Measurements from ENCODE around the gene SMTNL1. TPM values are rescaled to one million over a fixed set of nuclear protein-coding genes. Genes with fewer than 3 reads are reported as not detected.
A peak's percentile ranks its signal among the peaks of the same experiment; 100 is the strongest.

The SMTNL1 gene
- total RNA-seq, 1 experiment from 2014 or later = not detected

DNA sequence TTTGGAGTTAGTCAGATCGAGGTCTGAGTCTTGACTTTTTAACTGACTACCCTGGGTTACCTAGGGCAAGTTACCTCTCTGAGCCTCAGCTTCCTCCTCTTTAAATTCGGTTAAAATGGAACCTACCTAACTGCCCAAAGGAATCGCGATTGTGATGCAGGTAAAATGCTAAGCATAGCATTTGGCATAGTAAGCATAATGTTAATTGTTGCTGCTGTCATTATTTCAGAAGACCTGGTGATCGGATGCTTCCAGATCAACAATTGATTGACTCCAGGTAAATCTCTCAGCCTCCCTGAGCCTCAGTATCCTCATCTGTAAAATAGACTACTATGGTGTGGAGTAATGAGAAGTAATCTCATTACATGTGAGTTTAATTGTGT is 21.3 kb upstream of the SMTNL1 start:
- Histone ChIP-seq H2BK5ac (ENCODE audit: insufficient read length, low read length) (no peak overlapping the region), H3K27ac (ENCODE audit: insufficient read length, low read depth, low read length) (no peak overlapping the region), H3K79me2 (ENCODE audit: insufficient read depth, low read length) (no peaks in the 10 kb centered on the region), H3K4ac (ENCODE audit: low read depth, low read length) (no peak overlapping the region), H2BK120ac (ENCODE audit: low read depth, low read length, poor library complexity, severe bottlenecking) (no peak overlapping the region), H4K91ac (ENCODE audit: insufficient read length, low read depth, low read length) (no peak overlapping the region), H4K8ac (replicated peaks; ENCODE audit: insufficient read length, low read depth, low read length) (no peak overlapping the region), H2BK15ac (ENCODE audit: low read depth, low read length) (no peak overlapping the region), H2AK5ac (ENCODE audit: insufficient read length, low read length) (no peak overlapping the region), H3K23ac (ENCODE audit: insufficient read length, low read depth, low read length) (no peak overlapping the region), H3K27me3 (ENCODE audit: insufficient read depth, low read length) (no peaks in the 10 kb centered on the region), H3K9me3 (ENCODE audit: control insufficient read depth, low read depth, low read length) (no peaks in the 10 kb centered on the region), H2BK20ac (ENCODE audit: low read depth, low read length, poor library complexity, severe bottlenecking) (no peak overlapping the region), H4K5ac (ENCODE audit: insufficient read length, low read depth, low read length) (no peak overlapping the region), H2AFZ (ENCODE audit: low read length) (no peak overlapping the region), H3K4me1 (ENCODE audit: insufficient read depth, low read length) (peaks cover 2% of the 10 kb centered on the region), H3K79me1 (ENCODE audit: insufficient read depth, low read depth, low read length, poor library complexity, severe bottlenecking) (no peaks in the 10 kb centered on the region), H4K20me1 (ENCODE audit: control insufficient read depth, insufficient read depth, insufficient read length) (no peaks in the 10 kb centered on the region), H3K23me2 (ENCODE audit: insufficient read length, low read depth, low read length, poor library complexity, severe bottlenecking) (peaks cover 16% of the 10 kb centered on the region), H3T11ph (ENCODE audit: low read length) (no peak overlapping the region), H2BK12ac (ENCODE audit: insufficient read length, low read depth, low read length) (no peak overlapping the region), H3K18ac (ENCODE audit: insufficient read length, low read depth, low read length) (no peak overlapping the region), H3K9ac (ENCODE audit: extremely low read depth, insufficient read length, low read length) (no peak overlapping the region), H3K14ac (ENCODE audit: insufficient read depth, low read length) (no peak overlapping the region), H3K56ac (ENCODE audit: insufficient read length, low read depth, low read length) (no peak overlapping the region), H3K4me2 (ENCODE audit: insufficient read depth, insufficient read length, low read length) (peak overlapping the region; percentile 63)
- no peak for DNase-seq
- Mint-ChIP-seq H3K27me3 (ENCODE audit: low read depth) (peaks cover 51% of the 10 kb centered on the region), H3K4me3 (peak overlapping the region; percentile 90 to 98), H3K4me1 (peaks cover 10 to 13% of the 10 kb centered on the region in 2 experiments; a peak in 2 of 4 replicates), H3K36me3 (ENCODE audit: insufficient read depth in 1 of 3, low read depth in 3 of 3) (peaks cover 0 to 4% (median 0%) of the 10 kb centered on the region in 3 experiments; a peak in 3 of 7 replicates), H3K9me3 (0 out of 5 replicates have a peak, but pooled peaks cover 0 to 3% of the 10 kb centered on the region in 2 experiments), H3K27ac (peak overlapping the region in 1 of 3 experiments; percentile 57; a peak in 2 of 7 replicates)
- no CpG with 5 or more reads among the region's 5 CpGs for WGBS (ENCODE audit: extremely low coverage, insufficient read length, low lambda C conversion rate)
- TF ChIP-seq, protein P1, sequence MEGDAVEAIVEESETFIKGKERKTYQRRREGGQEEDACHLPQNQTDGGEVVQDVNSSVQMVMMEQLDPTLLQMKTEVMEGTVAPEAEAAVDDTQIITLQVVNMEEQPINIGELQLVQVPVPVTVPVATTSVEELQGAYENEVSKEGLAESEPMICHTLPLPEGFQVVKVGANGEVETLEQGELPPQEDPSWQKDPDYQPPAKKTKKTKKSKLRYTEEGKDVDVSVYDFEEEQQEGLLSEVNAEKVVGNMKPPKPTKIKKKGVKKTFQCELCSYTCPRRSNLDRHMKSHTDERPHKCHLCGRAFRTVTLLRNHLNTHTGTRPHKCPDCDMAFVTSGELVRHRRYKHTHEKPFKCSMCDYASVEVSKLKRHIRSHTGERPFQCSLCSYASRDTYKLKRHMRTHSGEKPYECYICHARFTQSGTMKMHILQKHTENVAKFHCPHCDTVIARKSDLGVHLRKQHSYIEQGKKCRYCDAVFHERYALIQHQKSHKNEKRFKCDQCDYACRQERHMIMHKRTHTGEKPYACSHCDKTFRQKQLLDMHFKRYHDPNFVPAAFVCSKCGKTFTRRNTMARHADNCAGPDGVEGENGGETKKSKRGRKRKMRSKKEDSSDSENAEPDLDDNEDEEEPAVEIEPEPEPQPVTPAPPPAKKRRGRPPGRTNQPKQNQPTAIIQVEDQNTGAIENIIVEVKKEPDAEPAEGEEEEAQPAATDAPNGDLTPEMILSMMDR (conservative IDR thresholded peaks at IDR 0.05) = no peak

Data from H9 (cell line).